Activated CD4-positive, alpha-beta T cell treated with anti-CD3 and anti-CD28 coated beads for 1 hour (primary cell): ENCODE results near the gene AARSD1.
A peak's percentile ranks its signal among the peaks of the same experiment; 100 is the strongest.
"Not testable (repeated sequence)": the region's sequence is repeated elsewhere in the genome, so short reads cannot be mapped to it uniquely, and the experiment has no call there.

ENCODE experiments used
- DNase-seq: peaks from one replicate; pipeline ENCODE4 v3.0.0-alpha.2; 2020

The AARSD1 gene

GRCh38 chr17:42964161-42964932 lies at the start of gene AARSD1:
Gene AARSD1 (minus strand): TSS chr17:42964454. CDS start chr17:42964440, 14 bp downstream.
- peak; percentile 83 for DNase-seq

GRCh38 chr17:43013296-43013695 lies 49.0 kb upstream of the AARSD1 start:
- no peak for DNase-seq

GRCh38 chr17:43011728-43012472 lies 47.6 kb upstream of the AARSD1 start:
- DNase-seq: no peak

GRCh38 chr17:43010667-43011308 lies 46.5 kb upstream of the AARSD1 start:
- DNase-seq: no peak

GRCh38 chr17:43006639-43007551 lies 42.6 kb upstream of the AARSD1 start, which contains the start of gene IFI35:
Gene IFI35 (plus strand): TSS chr17:43006784. CDS start chr17:43006948, 164 bp downstream.
- DNase-seq: peak; percentile 83

GRCh38 chr17:43003542-43004172 lies 39.4 kb upstream of the AARSD1 start:
- no peak for DNase-seq

GRCh38 chr17:43000894-43001293 lies 36.6 kb upstream of the AARSD1 start:
- not testable (repeated sequence) for DNase-seq

- no peak for DNase-seq
Observed at GRCh38 chr17:42999003-42999525, 34.8 kb upstream of the AARSD1 start.

- DNase-seq: peak; percentile 96
Observed at GRCh38 chr17:42997984-42998938, 34.0 kb upstream of the AARSD1 start, which contains the start of gene RPL27. Gene RPL27 (plus strand): TSS chr17:42998419. CDS start chr17:42998751, 332 bp downstream.

GRCh38 chr17:42997390-42997983 lies 33.2 kb upstream of the AARSD1 start:
- no peak for DNase-seq

GRCh38 chr17:42993913-42994312 lies 29.7 kb upstream of the AARSD1 start:
- not testable (repeated sequence) for DNase-seq

- no peak for DNase-seq
Observed at GRCh38 chr17:42992872-42993271, 28.6 kb upstream of the AARSD1 start.

- no peak for DNase-seq
Observed at GRCh38 chr17:42991471-42991870, 27.2 kb upstream of the AARSD1 start.

GRCh38 chr17:42989726-42990652 lies 25.7 kb upstream of the AARSD1 start:
- no peak for DNase-seq

GRCh38 chr17:42989141-42989540 lies 24.9 kb upstream of the AARSD1 start:
- no peak for DNase-seq

- no peak for DNase-seq
Observed at GRCh38 chr17:42985225-42985624, 21.0 kb upstream of the AARSD1 start.

- no peak for DNase-seq
Observed at GRCh38 chr17:42982266-42982665, 18.0 kb upstream of the AARSD1 start.

GRCh38 chr17:42980766-42981397 lies 16.6 kb upstream of the AARSD1 start:
- DNase-seq: peak; percentile 36
